SK-N-SH (cell line): Measurements from ENCODE around the gene ASTN2. TPM values are rescaled to one million over a fixed set of nuclear protein-coding genes. Genes with fewer than 3 reads are reported as not detected.

Experiments
- CTCF ChIA-PET: fragments of 300-600, 350-600 bp; formaldehyde crosslinking; extraction: SDS; loops from one replicate; lab custom pipeline; 2021; lab: Yijun Ruan, JAX
- POLR2A ChIA-PET: fragments of 350-600 bp; sonication (Branson Sonifier 250); formaldehyde crosslinking; extraction: SDS; loops from one replicate; lab custom pipeline; 2020; ENCODE audit warnings: antibody characterized with exemption, inconsistent platforms; lab: Yijun Ruan, JAX
- DNase-seq: peaks from one replicate; pipeline ENCODE4 v3.0.0; 2012
- H2AFZ ChIP-seq: fragments of 200-600 bp; sonication (generic); 2 replicates; pipeline ENCODE4 v1.8.1; 2016; ENCODE audit warnings: antibody characterized with exemption, mild to moderate bottlenecking, low read depth
- H3F3A ChIP-seq: fragments of 200-600 bp; sonication (generic); replicated peaks from 2 replicates; pipeline ENCODE3; 2016; ENCODE audit warnings: antibody characterized with exemption, mild to moderate bottlenecking; ENCODE audit not compliant: insufficient read depth
- H3K27ac ChIP-seq, 2 experiments: fragments of 200-500 bp in 1 of 2; fragments of 200-600 bp in 1 of 2; sonication (Bioruptor generic) in 1 of 2; sonication (generic), shearing (Covaris generic) in 1 of 2; 2 replicates each; pipeline versions ENCODE4 v1.5.1 to v1.6.1; 2014 to 2016; ENCODE audit warnings: low read depth in 2 of 2, inconsistent platforms in 1 of 2, low read length in 1 of 2, mild to moderate bottlenecking in 1 of 2, mixed read lengths in 1 of 2
- H3K27me3 ChIP-seq: fragments of 200-600 bp; sonication (generic), shearing (Covaris generic); 2 replicates; pipeline ENCODE4 v1.6.1; 2016; ENCODE audit warnings: mixed run types; ENCODE audit not compliant: insufficient read depth
- H3K36me3 ChIP-seq, 2 experiments: fragments of 200-500 bp in 1 of 2; fragments of 200-600 bp in 1 of 2; sonication (Bioruptor generic) in 1 of 2; sonication (generic) in 1 of 2; replicated peaks in 1 of 2; 2 replicates each; pipeline versions ENCODE3 to v1.5.1; 2014 to 2016; ENCODE audit warnings: low read length in 1 of 2, mild to moderate bottlenecking in 1 of 2; ENCODE audit not compliant: insufficient read depth in 2 of 2, control insufficient read depth in 1 of 2
- H3K4me1 ChIP-seq, 2 experiments: fragments of 200-500 bp in 1 of 2; fragments of 200-600 bp in 1 of 2; sonication (Bioruptor generic) in 1 of 2; sonication (generic), shearing (Covaris generic) in 1 of 2; 2 replicates each; pipeline versions ENCODE4 v1.5.1 to v1.6.1; 2014 to 2016; ENCODE audit warnings: low read depth in 1 of 2, low read length in 1 of 2, mixed run types in 1 of 2; ENCODE audit not compliant: insufficient read depth in 2 of 2, control insufficient read depth in 1 of 2
- H3K4me2 ChIP-seq: fragments of 200-600 bp; sonication (generic), shearing (Covaris generic); 2 replicates; pipeline ENCODE4 v1.6.1; 2017; ENCODE audit warnings: mixed run types
- H3K4me3 ChIP-seq, 2 experiments: fragments of 200-500 bp in 1 of 2; fragments of 200-600 bp in 1 of 2; sonication (Bioruptor generic) in 1 of 2; sonication (generic), shearing (Covaris generic) in 1 of 2; 2 replicates each; pipeline versions ENCODE4 v1.5.1 to v1.8.1; 2014 to 2016; ENCODE audit warnings: low read depth in 2 of 2, inconsistent platforms in 1 of 2, low read length in 1 of 2, mild to moderate bottlenecking in 1 of 2, mixed read lengths in 1 of 2, moderate library complexity in 1 of 2
- H3K79me2 ChIP-seq: fragments of 200-600 bp; sonication (generic); 2 replicates; pipeline ENCODE4 v1.8.1; 2017; ENCODE audit warnings: mild to moderate bottlenecking; ENCODE audit not compliant: insufficient read depth
- H3K9ac ChIP-seq: fragments of 200-600 bp; sonication (generic); 2 replicates; pipeline ENCODE4 v1.6.1; 2017; ENCODE audit warnings: mixed run types
- H3K9me2 ChIP-seq: fragments of 200-600 bp; sonication (generic); 2 replicates; pipeline ENCODE4 v1.6.1; 2017; ENCODE audit warnings: mixed run types
- H3K9me3 ChIP-seq: fragments of 200-600 bp; sonication (generic); 2 replicates; pipeline ENCODE4 v1.6.1; 2017; ENCODE audit warnings: mixed run types, mild to moderate bottlenecking, moderate library complexity
- H4K20me1 ChIP-seq: fragments of 200-600 bp; sonication (generic); 2 replicates; pipeline ENCODE4 v1.6.1; 2017; ENCODE audit warnings: mild to moderate bottlenecking, mixed run types; ENCODE audit not compliant: insufficient read depth
- CTCF ChIP-seq: fragments of 200-600 bp; sonication (generic); IDR thresholded peaks from 2 replicates; pipeline ENCODE4 v1.6.1; 2017; ENCODE audit warnings: antibody characterized with exemption, mild to moderate bottlenecking, moderate library complexity
- ELF1 ChIP-seq: IDR thresholded peaks from 2 replicates; pipeline ENCODE4 v1.4.0; 2012
- EP300 ChIP-seq, 2 experiments: IDR thresholded peaks; 2 replicates each; pipeline versions ENCODE4 v1.4.0 to v1.6.1; 2012; ENCODE audit warnings: borderline replicate concordance in 1 of 2, low read depth in 1 of 2, low read length in 1 of 2
- FOXJ3 ChIP-seq: sonication (generic); formaldehyde crosslinking; IDR thresholded peaks from 2 replicates; pipeline ENCODE4 v1.5.1; 2020; ENCODE audit warnings: mild to moderate bottlenecking, missing genetic modification reagents
- MAX ChIP-seq: IDR thresholded peaks from 2 replicates; pipeline ENCODE4 v1.4.0; 2012; ENCODE audit warnings: low read depth
- NRF1 ChIP-seq: IDR thresholded peaks from 2 replicates; pipeline ENCODE4 v1.6.1; 2012; ENCODE audit warnings: low read depth, mild to moderate bottlenecking, low read length
- PBX3 ChIP-seq: IDR thresholded peaks from 2 replicates; pipeline ENCODE4; 2012
- REST ChIP-seq: IDR thresholded peaks from 2 replicates; pipeline ENCODE4 v1.6.1; 2012; ENCODE audit warnings: mild to moderate bottlenecking, low read depth, low read length, moderate library complexity
- RFX5 ChIP-seq: IDR thresholded peaks from 2 replicates; pipeline ENCODE4 v1.6.1; 2012; ENCODE audit warnings: mild to moderate bottlenecking, improper control_type of control experiment, low read length
- SIN3A ChIP-seq: IDR thresholded peaks from 2 replicates; pipeline ENCODE4 v1.6.1; 2012; ENCODE audit warnings: low read depth, mild to moderate bottlenecking, low read length, moderate library complexity, borderline replicate concordance
- SMC3 ChIP-seq: IDR thresholded peaks from 2 replicates; pipeline ENCODE4 v1.6.1; 2012; ENCODE audit warnings: low read depth, low read length, improper control_type of control experiment
- TAF1 ChIP-seq: IDR thresholded peaks from 2 replicates; pipeline ENCODE4 v1.6.1; 2012; ENCODE audit warnings: low read depth, mild to moderate bottlenecking, low read length, moderate library complexity, borderline replicate concordance
- USF1 ChIP-seq: IDR thresholded peaks from 2 replicates; pipeline ENCODE4 v1.4.0; 2012; ENCODE audit warnings: low read depth, borderline replicate concordance
- ZBTB33 ChIP-seq: IDR thresholded peaks from 2 replicates; pipeline ENCODE4 v1.4.0; 2012; ENCODE audit warnings: low read depth, borderline replicate concordance
- WGBS: methylation state at CpG from one replicate; pipeline ENCODE4 v1.1.6; 2017; ENCODE audit warnings: low lambda C conversion rate; 5-methylcytosine and 5-hydroxymethylcytosine counted together
- polyA plus RNA-seq, 3 experiments: library from polyadenylated mRNA; depleted of rRNA; stranded (reverse); fragments of >200 nt; gene quantifications; 2 replicates each; pipeline ENCODE4 v1.2.3, GENCODE V29; 2012

The ASTN2 gene
- polyA plus RNA-seq, 1 of the 3 experiments (the other 2 are of a cell fraction): 6.6 TPM

GRCh38 chr9:116495725-116496124, 919.1 kb downstream of the ASTN2 start:
- Histone ChIP-seq H4K20me1 (no peaks in the 10 kb centered on the region), H3K27ac (no peak overlapping the region), H3K9ac (no peak overlapping the region), H3K27me3 (no peaks in the 10 kb centered on the region), H3K4me1 (peaks cover 12 to 15% of the 10 kb centered on the region in 2 experiments; a peak in 3 of 4 replicates), H3K36me3 (no peaks in the 10 kb centered on the region), H2AFZ (no peak overlapping the region), H3K4me3 (no peak overlapping the region), H3K79me2 (no peaks in the 10 kb centered on the region), H3F3A (no peaks in the 10 kb centered on the region), H3K9me3 (no peaks in the 10 kb centered on the region), H3K9me2 (no peaks in the 10 kb centered on the region), H3K4me2 (no peak overlapping the region)
- POLR2A ChIA-PET: no interaction called here
- CTCF ChIA-PET: interaction anchor here (0.6 to 2.9 kb wide), 9 partner anchors 8 to 902 kb away, joined by 3 to 16 read pairs (median 3); no protein-coding TSS in a partner anchor
- no peak for TF ChIP-seq FOXJ3
- TF ChIP-seq SIN3A: no peak
- no peak for TF ChIP-seq CTCF
- no peak for TF ChIP-seq TAF1
- no peak for TF ChIP-seq PBX3
- no peak for TF ChIP-seq EP300 (IDR thresholded peaks at IDR 0.05; ENCODE audit: borderline replicate concordance in 1 of 2, low read depth in 1 of 2, low read length in 1 of 2)
- no peak for TF ChIP-seq MAX
- no peak for TF ChIP-seq SMC3
- TF ChIP-seq USF1: no peak
- TF ChIP-seq ELF1: no peak
- TF ChIP-seq RFX5: no peak
- no peak for DNase-seq
- WGBS: 76% methylated on average over 6 of the region's 6 CpGs

- DNase-seq: no peak
- CTCF ChIA-PET: interaction anchor here (0.6 to 2.9 kb wide), 11 partner anchors 9 to 901 kb away, joined by 3 to 16 read pairs (median 3); no protein-coding TSS in a partner anchor
- 76% methylated on average over 5 of the region's 5 CpGs for WGBS
- TF ChIP-seq REST (no peak), SIN3A (no peak), NRF1 (no peak), ZBTB33 (no peak), TAF1 (no peak)
These were observed 919.8 kb downstream of the ASTN2 start for GRCh38 chr9:116494815-116495634.

More at GRCh38 chr9:116494815-116495634, 919.8 kb downstream of the ASTN2 start:
- H4K20me1 ChIP-seq: no peaks in the 10 kb centered on the region
- no peaks in the 10 kb centered on the region for H3F3A ChIP-seq
- no peak overlapping the region for H3K9ac ChIP-seq
- H3K9me2 ChIP-seq: no peaks in the 10 kb centered on the region
- no peaks in the 10 kb centered on the region for H3K79me2 ChIP-seq
- no peaks in the 10 kb centered on the region for H3K27me3 ChIP-seq
- no peaks in the 10 kb centered on the region for H3K9me3 ChIP-seq
- H3K4me3 ChIP-seq: no peak overlapping the region; a peak in 1 of 4 replicates
- no peak overlapping the region for H3K27ac ChIP-seq
- POLR2A ChIA-PET: no interaction called here
- peaks cover 8 to 12% of the 10 kb centered on the region in 2 experiments; a peak in 3 of 4 replicates for H3K4me1 ChIP-seq
- no peak overlapping the region for H3K4me2 ChIP-seq
- no peak overlapping the region for H2AFZ ChIP-seq
- H3K36me3 ChIP-seq: no peaks in the 10 kb centered on the region
